Activated naive CD8-positive, alpha-beta T cell (primary cell): Measurements from ENCODE around the gene AVL9.
"Not testable (repeated sequence)": the region's sequence is repeated elsewhere in the genome, so short reads cannot be mapped to it uniquely, and the experiment has no call there.

Source experiments
- H3K27ac Mint-ChIP-seq: one replicate; pipeline ENCODE4 v1.8.0; 2021; ENCODE audit warnings: mixed read lengths
- H3K27me3 Mint-ChIP-seq: one replicate; pipeline ENCODE4 v1.8.0; 2021; ENCODE audit warnings: mixed read lengths
- H3K36me3 Mint-ChIP-seq: one replicate; pipeline ENCODE4 v1.8.0; 2021; ENCODE audit warnings: mixed read lengths
- H3K4me1 Mint-ChIP-seq: one replicate; pipeline ENCODE4 v1.8.0; 2021; ENCODE audit warnings: low read depth, mixed read lengths
- H3K4me3 Mint-ChIP-seq: one replicate; pipeline ENCODE4 v1.8.0; 2021; ENCODE audit warnings: mild to moderate bottlenecking, mixed read lengths
- H3K9me3 Mint-ChIP-seq: one replicate; pipeline ENCODE4 v1.8.0; 2021; ENCODE audit warnings: low read depth, mixed read lengths

The AVL9 gene

DNA sequence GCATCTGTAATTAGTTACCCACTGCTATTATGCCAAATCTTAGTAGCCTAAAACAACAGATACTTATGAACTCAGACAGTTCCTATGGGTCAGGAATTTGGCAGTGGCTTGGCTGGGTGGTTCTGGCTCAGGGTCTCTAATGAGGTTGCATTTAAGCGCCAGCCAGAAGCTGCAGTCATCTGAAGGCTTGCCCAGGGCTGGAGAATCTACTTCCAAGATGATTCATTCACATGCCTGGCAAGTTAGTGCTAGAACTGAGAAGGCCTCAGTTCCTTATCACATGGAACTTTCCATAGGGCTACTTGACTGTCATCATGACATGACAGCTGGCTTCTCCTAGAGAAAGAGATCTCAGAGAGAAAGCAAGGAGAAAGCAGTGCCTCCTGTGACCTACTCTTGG lies 121.3 kb downstream of the AVL9 start:
- H3K9me3 Mint-ChIP-seq: no peaks in the 10 kb centered on the region
- H3K36me3 Mint-ChIP-seq: no peaks in the 10 kb centered on the region
- H3K4me3 Mint-ChIP-seq: no peak overlapping the region
- H3K4me1 Mint-ChIP-seq: no peaks in the 10 kb centered on the region
- peaks cover 2% of the 10 kb centered on the region for H3K27me3 Mint-ChIP-seq
- H3K27ac Mint-ChIP-seq: no peak overlapping the region

DNA sequence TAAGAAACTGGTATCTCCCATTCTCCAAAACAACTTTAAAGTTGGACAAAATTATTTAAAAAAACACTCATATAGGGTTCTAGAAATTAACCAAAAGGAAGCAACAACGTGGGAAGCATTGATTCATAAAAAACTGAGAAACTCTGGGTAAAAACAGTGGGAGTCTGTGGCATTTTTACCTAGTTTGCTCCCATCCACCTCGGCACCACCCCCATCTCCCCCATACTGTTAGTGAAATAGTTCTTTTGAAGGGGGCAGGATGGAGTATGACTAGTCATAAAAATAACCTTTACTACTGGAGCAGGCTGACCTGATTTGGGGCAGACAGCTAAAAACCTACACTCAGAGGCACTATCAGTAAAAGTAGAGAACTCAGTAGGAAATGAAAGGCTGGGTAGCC lies 123.2 kb downstream of the AVL9 start:
- Mint-ChIP-seq H3K4me1 (no peaks in the 10 kb centered on the region), H3K4me3 (no peak overlapping the region), H3K36me3 (no peaks in the 10 kb centered on the region), H3K27ac (no peak overlapping the region), H3K27me3 (peaks cover 2% of the 10 kb centered on the region), H3K9me3 (no peaks in the 10 kb centered on the region)

DNA sequence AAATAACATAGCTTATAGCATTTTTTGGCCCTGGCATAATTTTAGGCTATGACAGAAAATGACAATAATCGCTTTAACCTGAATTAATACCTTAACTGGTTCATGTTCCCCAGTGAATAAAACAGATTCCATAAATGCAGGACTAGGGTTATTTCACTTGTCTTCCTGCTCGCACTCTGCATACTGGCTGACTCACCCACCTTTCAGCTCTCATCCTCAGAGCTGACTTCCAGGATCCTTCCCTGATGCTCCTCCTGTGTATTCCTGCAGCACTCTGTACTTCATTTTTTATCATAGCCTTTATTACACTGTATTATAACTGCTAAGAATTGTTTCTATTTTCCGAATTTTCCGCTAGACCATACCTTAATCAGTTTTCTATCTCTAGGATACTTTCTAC lies 123.7 kb downstream of the AVL9 start:
- H3K27ac Mint-ChIP-seq: no peak overlapping the region
- peaks cover 2% of the 10 kb centered on the region for H3K27me3 Mint-ChIP-seq
- H3K4me3 Mint-ChIP-seq: no peak overlapping the region
- H3K9me3 Mint-ChIP-seq: no peaks in the 10 kb centered on the region
- no peaks in the 10 kb centered on the region for H3K4me1 Mint-ChIP-seq
- no peaks in the 10 kb centered on the region for H3K36me3 Mint-ChIP-seq

DNA sequence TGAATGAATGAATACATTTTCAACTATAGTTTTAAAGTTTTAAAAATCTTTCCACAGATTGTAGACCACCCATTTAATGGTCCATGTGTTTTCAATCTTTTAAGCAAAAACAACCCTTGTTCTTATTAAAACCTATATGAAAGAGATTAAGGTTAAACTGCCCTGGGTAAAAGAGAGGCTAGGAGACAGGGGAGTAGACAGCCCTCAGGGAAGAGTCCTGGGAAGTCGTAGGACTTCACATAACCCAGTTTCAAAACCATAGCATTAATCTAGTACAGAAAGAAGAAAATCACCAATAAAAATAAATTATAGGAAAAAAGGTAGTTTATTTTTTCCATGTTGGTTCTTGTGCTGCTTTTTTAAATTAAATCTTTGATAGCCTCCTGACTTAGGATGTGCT lies 124.1 kb downstream of the AVL9 start:
- H3K27ac Mint-ChIP-seq, H3K4me1 Mint-ChIP-seq, H3K4me3 Mint-ChIP-seq, H3K9me3 Mint-ChIP-seq, H3K27me3 Mint-ChIP-seq, H3K36me3 Mint-ChIP-seq: not testable (repeated sequence)

DNA sequence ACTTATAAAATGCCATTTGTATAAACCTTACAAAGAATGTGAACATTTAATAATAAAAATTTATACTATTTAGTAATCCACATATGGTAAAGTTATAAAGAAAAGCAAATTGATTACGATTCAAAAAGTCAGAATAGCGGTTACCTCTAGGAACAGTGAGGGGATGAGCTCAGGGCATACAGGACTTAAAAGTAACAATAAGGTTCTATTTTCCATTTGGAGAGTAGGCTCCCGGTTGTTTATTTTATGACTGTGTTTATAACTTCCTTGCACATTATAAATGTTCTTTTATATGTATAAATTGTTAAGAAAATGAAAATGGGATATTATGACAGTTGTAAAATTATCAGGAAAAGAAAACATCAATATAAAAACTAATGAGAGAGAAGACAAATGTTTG lies 135.7 kb downstream of the AVL9 start:
- Mint-ChIP-seq H3K4me3 (no peak overlapping the region), H3K27me3 (no peaks in the 10 kb centered on the region), H3K36me3 (peaks cover 3% of the 10 kb centered on the region), H3K4me1 (no peaks in the 10 kb centered on the region), H3K27ac (no peak overlapping the region), H3K9me3 (no peaks in the 10 kb centered on the region)

DNA sequence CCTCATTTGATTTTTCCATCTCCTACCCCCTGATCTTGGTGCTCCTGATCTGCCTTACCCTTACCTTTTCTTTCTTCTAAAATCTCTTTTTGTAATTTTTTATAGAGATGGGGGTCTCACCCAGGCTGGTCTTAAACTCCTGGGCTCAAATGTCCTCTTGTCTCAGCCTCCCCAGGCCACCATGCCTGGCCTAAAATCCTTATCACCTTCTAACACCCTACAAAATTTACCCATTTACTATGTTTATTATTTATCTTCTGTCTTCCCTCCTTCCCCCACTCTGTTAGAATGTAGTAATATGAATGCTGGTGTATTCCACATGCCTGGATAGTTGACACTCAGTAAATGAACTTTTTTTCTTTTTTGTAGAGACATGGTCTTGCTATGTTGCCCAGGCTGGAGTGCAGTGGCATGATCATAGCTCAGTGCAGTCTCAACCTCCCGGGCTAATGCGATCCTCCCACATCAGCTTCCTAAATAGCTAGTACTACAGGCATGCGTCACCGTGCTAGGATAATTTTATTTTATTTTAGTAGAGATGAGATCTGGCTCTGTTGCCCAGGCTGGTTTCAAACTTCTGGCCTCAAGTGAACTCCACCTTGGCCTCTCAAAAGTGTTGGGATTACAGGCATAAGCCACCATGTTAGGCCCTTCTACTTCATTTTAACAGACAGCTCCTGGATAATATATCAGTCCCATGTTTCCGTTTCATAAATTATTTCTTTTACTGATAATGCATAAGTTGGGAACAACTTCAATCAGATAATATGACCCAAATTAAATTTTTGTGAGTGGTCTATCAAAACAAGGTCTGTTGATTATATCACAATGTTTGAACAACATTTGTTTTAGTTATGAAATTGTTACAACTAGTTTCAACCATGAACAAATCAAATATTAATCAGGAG lies 136.6 kb downstream of the AVL9 start:
- not testable (repeated sequence) for H3K27me3 Mint-ChIP-seq, H3K4me3 Mint-ChIP-seq, H3K27ac Mint-ChIP-seq, H3K9me3 Mint-ChIP-seq, H3K4me1 Mint-ChIP-seq, H3K36me3 Mint-ChIP-seq

DNA sequence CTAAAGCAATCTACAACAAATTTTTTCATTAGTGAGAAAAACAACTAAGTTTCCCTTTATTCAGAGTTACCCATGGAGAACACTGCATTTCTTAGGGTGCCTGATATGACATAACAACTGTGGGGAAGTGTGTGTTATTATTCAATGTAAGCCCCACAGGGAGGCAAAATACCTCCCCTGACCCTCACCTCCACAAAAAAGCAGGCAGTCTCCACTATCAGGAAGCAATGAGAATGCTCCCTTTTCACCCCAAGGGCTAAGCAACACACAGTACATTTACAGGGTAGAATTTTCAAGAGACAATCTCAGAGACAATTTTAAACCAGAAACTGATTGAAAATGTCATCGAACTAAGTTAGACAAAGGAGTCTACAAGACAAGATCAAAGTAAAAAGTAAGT lies 138.2 kb downstream of the AVL9 start:
- H3K27ac Mint-ChIP-seq, H3K27me3 Mint-ChIP-seq, H3K4me3 Mint-ChIP-seq, H3K36me3 Mint-ChIP-seq, H3K4me1 Mint-ChIP-seq, H3K9me3 Mint-ChIP-seq: not testable (repeated sequence)

DNA sequence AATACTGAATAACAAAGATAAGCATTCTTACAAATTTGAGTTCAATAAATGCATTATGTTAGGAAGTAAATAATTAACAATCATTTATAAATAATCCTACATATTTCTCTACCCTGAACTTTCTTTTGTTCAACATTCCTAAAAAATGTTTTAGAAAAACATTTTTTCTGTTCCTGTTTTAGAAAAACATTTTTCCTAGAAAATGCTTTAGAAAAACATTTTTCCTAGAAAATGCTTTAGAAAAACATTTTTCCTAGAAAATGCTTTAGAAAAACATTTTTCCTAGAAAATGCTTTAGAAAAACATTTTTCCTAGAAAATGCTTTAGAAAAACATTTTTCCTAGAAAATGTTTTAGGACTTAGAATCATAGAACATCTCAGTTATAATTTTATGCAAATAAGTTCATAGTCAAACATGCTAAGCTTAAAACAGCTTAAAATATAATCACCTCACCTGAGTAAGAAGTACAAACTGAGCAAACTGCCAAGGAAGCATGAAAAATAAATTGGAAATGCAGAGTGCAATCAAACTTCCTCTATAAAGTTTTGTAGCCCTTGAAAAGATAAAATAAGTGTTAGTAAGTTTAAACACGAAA lies 139.6 kb downstream of the AVL9 start:
- not testable (repeated sequence) for H3K27me3 Mint-ChIP-seq, H3K4me3 Mint-ChIP-seq, H3K27ac Mint-ChIP-seq, H3K9me3 Mint-ChIP-seq, H3K4me1 Mint-ChIP-seq, H3K36me3 Mint-ChIP-seq

DNA sequence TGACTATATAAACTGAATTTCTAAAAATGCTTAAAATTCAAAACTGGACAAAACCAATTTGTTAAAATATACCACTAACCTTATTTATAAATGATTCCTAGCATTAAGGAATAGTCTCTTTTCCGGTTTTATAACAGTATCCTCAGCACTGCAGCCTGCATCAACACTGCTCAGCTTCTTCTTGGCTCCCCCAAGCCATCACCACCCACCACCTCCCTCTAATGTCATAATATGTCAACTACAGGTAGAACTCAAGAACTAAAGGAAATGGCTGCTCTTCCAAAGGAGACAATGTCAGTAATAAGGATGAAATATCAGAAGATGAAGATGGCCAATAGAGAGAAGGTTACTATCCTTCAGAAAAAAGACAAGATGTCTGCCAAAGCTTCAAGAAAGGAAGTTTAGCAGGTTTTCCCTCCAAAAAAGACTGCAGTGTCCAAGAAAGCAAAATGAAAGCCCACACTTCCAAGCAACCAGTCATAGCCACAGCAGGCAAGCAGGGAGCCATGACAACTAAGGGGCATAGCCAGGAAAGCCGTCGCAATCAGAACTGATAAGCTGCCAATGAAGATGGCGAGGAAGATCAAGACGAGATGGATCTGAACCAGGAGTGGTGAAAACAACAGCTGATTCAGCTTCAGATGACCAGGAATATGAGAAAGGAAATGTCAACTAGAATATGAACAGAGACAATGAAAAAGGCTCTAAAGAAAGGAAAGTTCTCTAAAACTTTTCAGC lies 141.6 kb downstream of the AVL9 start:
- not testable (repeated sequence) for H3K36me3 Mint-ChIP-seq, H3K27ac Mint-ChIP-seq, H3K27me3 Mint-ChIP-seq, H3K4me1 Mint-ChIP-seq, H3K4me3 Mint-ChIP-seq, H3K9me3 Mint-ChIP-seq

DNA sequence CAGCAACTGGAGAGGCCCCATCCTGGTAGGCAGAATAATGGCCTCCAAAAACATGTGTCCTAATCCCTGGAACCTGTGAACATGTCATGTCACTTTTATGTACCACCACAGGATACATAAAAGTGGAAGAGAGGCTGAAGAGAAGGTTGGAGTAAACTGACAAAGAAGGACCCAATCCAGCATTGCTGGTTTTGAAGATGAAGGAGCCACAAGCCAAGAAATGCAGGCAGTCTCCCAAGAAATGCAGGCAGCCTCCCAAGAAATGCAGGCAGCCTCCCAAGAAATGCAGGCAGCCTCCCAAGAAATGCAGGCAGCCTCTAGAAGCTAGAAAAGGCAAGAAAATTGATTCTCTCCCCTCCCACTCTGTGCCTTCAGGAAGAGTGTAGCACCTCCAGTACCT lies 142.3 kb downstream of the AVL9 start:
- H3K4me3 Mint-ChIP-seq, H3K4me1 Mint-ChIP-seq, H3K9me3 Mint-ChIP-seq, H3K27me3 Mint-ChIP-seq, H3K27ac Mint-ChIP-seq, H3K36me3 Mint-ChIP-seq: not testable (repeated sequence)
